Measurements from ENCODE around the gene CALCB.
"Not testable (repeated sequence)": the region's sequence is repeated elsewhere in the genome, so short reads cannot be mapped to it uniquely, and the experiment has no call there.

Gene CALCB

DNA sequence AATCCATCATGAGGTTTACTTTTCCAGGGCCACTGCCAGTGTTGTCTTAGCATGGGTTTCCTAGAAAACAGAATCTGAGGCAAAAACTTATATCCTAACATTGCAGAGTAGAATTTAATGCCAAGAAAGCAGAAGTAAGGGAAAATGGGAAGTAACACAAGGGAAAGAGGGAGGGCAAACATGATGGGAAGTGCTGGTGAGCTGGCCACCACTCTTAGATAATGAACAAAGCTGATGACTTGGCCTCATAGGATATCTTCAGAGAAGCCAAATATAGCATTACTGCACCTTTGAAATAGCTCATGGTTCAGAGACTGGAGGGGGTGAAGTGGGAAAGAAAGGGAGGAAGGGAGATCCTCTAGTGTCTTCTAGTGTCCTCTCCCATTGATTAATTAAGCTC, 24.8 kb upstream of the CALCB start:
- H3K4me3 ChIP-seq (ENCODE audit: low read length), result no peak overlapping the region
- no peak overlapping the region for H3K27ac ChIP-seq (ENCODE audit: low read length)
- no peaks in the 10 kb centered on the region for H3K4me1 ChIP-seq (ENCODE audit: insufficient read depth, low read length)
- H3K9me3 ChIP-seq (ENCODE audit: insufficient read depth, low read depth, low read length), result no peaks in the 10 kb centered on the region
- H3K9ac ChIP-seq (ENCODE audit: low read depth, low read length), result no peak overlapping the region
- no peaks in the 10 kb centered on the region for H3K36me3 ChIP-seq (ENCODE audit: insufficient read depth, low read depth, low read length)
- H3K27me3 ChIP-seq (ENCODE audit: insufficient read depth, low read length), result no peaks in the 10 kb centered on the region

- no peak overlapping the region for H3K9ac ChIP-seq (ENCODE audit: low read depth, low read length)
- no peak overlapping the region for H3K27ac ChIP-seq (ENCODE audit: low read length)
- H3K4me1 ChIP-seq (ENCODE audit: insufficient read depth, low read length), result no peaks in the 10 kb centered on the region
- no peak overlapping the region for H3K4me3 ChIP-seq (ENCODE audit: low read length)
- no peaks in the 10 kb centered on the region for H3K36me3 ChIP-seq (ENCODE audit: insufficient read depth, low read depth, low read length)
- H3K27me3 ChIP-seq (ENCODE audit: insufficient read depth, low read length), result no peaks in the 10 kb centered on the region
- no peaks in the 10 kb centered on the region for H3K9me3 ChIP-seq (ENCODE audit: insufficient read depth, low read depth, low read length)
These were observed 20.2 kb upstream of the CALCB start for GRCh38 chr11:15053191-15053685.

- Histone ChIP-seq H3K36me3 (ENCODE audit: insufficient read depth, low read depth, low read length) (no peaks in the 10 kb centered on the region), H3K4me1 (ENCODE audit: insufficient read depth, low read length) (no peaks in the 10 kb centered on the region), H3K27ac (ENCODE audit: low read length) (no peak overlapping the region), H3K4me3 (ENCODE audit: low read length) (no peak overlapping the region), H3K9me3 (ENCODE audit: insufficient read depth, low read depth, low read length) (no peaks in the 10 kb centered on the region), H3K9ac (ENCODE audit: low read depth, low read length) (no peak overlapping the region), H3K27me3 (ENCODE audit: insufficient read depth, low read length) (no peaks in the 10 kb centered on the region)
These were observed 17.6 kb upstream of the CALCB start for GRCh38 chr11:15055620-15056356.

DNA sequence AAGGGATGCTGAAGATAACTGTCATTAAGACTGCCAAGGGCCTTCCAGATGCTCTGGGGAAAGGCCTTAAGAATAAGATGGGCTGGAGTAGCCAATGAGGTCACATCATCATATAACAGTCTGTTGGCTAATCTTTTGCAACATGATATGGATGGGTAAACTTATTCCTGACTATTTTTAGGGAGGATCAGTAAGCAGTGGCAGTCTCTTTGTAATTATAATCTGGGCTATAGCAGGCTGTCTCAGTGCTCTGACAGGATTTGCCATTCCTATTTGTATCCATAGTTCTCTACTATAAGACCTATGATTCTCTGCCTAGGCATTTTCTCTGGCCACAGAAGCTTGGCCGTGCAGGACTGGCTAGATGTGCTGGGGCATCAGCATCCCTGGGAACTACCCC, 16.1 kb upstream of the CALCB start:
- Histone ChIP-seq H3K9me3 (ENCODE audit: insufficient read depth, low read depth, low read length) (no peaks in the 10 kb centered on the region), H3K4me1 (ENCODE audit: insufficient read depth, low read length) (no peaks in the 10 kb centered on the region), H3K27me3 (ENCODE audit: insufficient read depth, low read length) (no peaks in the 10 kb centered on the region), H3K9ac (ENCODE audit: low read depth, low read length) (no peak overlapping the region), H3K27ac (ENCODE audit: low read length) (no peak overlapping the region), H3K4me3 (ENCODE audit: low read length) (no peak overlapping the region), H3K36me3 (ENCODE audit: insufficient read depth, low read depth, low read length) (no peaks in the 10 kb centered on the region)

- Histone ChIP-seq H3K4me3 (ENCODE audit: low read length) (no peak overlapping the region), H3K27ac (ENCODE audit: low read length) (no peak overlapping the region), H3K4me1 (ENCODE audit: insufficient read depth, low read length) (no peaks in the 10 kb centered on the region), H3K9ac (ENCODE audit: low read depth, low read length) (no peak overlapping the region), H3K36me3 (ENCODE audit: insufficient read depth, low read depth, low read length) (no peaks in the 10 kb centered on the region), H3K27me3 (ENCODE audit: insufficient read depth, low read length) (no peaks in the 10 kb centered on the region), H3K9me3 (ENCODE audit: insufficient read depth, low read depth, low read length) (no peaks in the 10 kb centered on the region)
These were observed 14.1 kb upstream of the CALCB start for GRCh38 chr11:15059132-15059915.

DNA sequence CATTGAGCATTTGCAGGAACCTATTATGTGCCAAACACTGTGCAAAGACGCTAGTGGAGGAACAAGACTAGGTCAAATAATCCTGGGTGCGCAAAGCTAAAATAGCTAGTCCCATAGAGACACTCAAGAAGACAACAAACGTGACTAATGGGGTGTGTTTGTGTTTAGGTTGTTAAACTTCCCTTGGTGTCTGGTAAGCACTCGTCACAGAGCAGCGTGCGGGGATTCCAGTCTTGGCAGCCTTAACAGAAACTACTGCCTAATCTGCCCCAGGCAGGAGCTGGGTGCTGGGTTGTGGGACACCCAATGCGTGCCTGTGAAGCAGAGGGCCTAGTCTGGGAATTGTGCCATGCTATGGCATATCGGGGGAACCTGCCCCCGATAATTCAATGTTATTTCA, 10.8 kb upstream of the CALCB start:
- Histone ChIP-seq H3K4me3 (ENCODE audit: low read length) (no peak overlapping the region), H3K27ac (ENCODE audit: low read length) (no peak overlapping the region), H3K27me3 (ENCODE audit: insufficient read depth, low read length) (no peaks in the 10 kb centered on the region), H3K9ac (ENCODE audit: low read depth, low read length) (no peak overlapping the region), H3K36me3 (ENCODE audit: insufficient read depth, low read depth, low read length) (no peaks in the 10 kb centered on the region), H3K4me1 (ENCODE audit: insufficient read depth, low read length) (no peaks in the 10 kb centered on the region), H3K9me3 (ENCODE audit: insufficient read depth, low read depth, low read length) (no peaks in the 10 kb centered on the region)

GRCh38 chr11:15069751-15070150, 3.6 kb upstream of the CALCB start:
- H3K27me3 ChIP-seq (ENCODE audit: insufficient read depth, low read length), result peaks cover 36% of the 10 kb centered on the region
- H3K9me3 ChIP-seq (ENCODE audit: insufficient read depth, low read depth, low read length), result not testable (repeated sequence)

DNA sequence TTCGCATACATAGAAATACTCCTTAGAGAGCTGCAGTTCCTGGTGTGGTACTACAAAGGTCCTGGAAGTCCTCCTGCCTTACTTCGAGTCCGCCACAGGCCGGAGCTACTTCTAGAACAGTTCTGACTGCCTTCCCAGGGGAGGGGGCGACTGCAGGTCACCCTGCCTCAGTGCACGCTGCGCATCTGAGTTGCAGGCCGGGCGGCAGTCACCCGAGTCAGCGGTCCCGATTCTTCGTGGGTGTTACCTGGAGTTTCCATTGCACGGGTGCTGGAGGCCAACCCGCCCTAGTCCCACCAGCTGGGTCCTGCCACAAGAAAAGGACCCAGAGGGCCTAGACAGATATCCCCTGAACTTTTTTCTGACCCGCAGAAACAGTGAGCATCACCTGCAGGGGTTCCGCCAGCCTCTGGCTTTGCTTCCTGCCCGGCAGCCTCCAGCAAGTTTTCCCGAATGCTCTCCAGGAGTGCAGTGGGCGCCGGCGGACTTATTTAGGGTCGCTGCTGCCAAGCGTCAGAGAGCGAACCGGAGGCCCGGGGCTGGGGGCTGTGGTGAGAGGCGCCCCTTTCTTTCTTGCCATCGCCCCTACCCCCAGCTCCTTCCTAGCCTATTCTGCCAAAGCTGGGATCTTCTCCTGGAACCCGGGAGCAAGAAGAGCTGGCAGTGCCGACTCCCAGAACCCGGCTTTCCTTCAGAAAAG, 1.7 kb upstream of the CALCB start:
- Histone ChIP-seq H3K4me3 (ENCODE audit: low read length) (no peak overlapping the region), H3K27me3 (ENCODE audit: insufficient read depth, low read length) (peaks cover 36% of the 10 kb centered on the region), H3K9ac (ENCODE audit: low read depth, low read length) (no peak overlapping the region), H3K36me3 (ENCODE audit: insufficient read depth, low read depth, low read length) (no peaks in the 10 kb centered on the region), H3K9me3 (ENCODE audit: insufficient read depth, low read depth, low read length) (no peaks in the 10 kb centered on the region; the same call in 1 of the 2 replicates), H3K4me1 (ENCODE audit: insufficient read depth, low read length) (peaks cover 5% of the 10 kb centered on the region; the same call in 1 of the 2 replicates), H3K27ac (ENCODE audit: low read length) (no peak overlapping the region)

More at GRCh38 chr11:15069751-15070150, 3.6 kb upstream of the CALCB start:
- not testable (repeated sequence) for H3K4me3 ChIP-seq (ENCODE audit: low read length); H3K36me3 ChIP-seq (ENCODE audit: insufficient read depth, low read depth, low read length); H3K4me1 ChIP-seq (ENCODE audit: insufficient read depth, low read length); H3K9ac ChIP-seq (ENCODE audit: low read depth, low read length); H3K27ac ChIP-seq (ENCODE audit: low read length)

- no peak overlapping the region for H3K9ac ChIP-seq (ENCODE audit: low read depth, low read length)
- peaks cover 36% of the 10 kb centered on the region for H3K27me3 ChIP-seq (ENCODE audit: insufficient read depth, low read length)
- H3K27ac ChIP-seq (ENCODE audit: low read length), result no peak overlapping the region
- no peaks in the 10 kb centered on the region; the same call in 1 of the 2 replicates for H3K9me3 ChIP-seq (ENCODE audit: insufficient read depth, low read depth, low read length)
- H3K4me1 ChIP-seq (ENCODE audit: insufficient read depth, low read length), result peaks cover 5% of the 10 kb centered on the region; the same call in 1 of the 2 replicates
- H3K36me3 ChIP-seq (ENCODE audit: insufficient read depth, low read depth, low read length), result no peaks in the 10 kb centered on the region
- peak overlapping the region; percentile 81; the same call in 1 of the 2 replicates for H3K4me3 ChIP-seq (ENCODE audit: low read length)
These were observed 746 bp upstream of the CALCB start for GRCh38 chr11:15072551-15073143.

GRCh38 chr11:15074206-15075161, 1.1 kb downstream of the CALCB start:
- Histone ChIP-seq H3K4me3 (ENCODE audit: low read length) (peak overlapping the region; percentile 81), H3K4me1 (ENCODE audit: insufficient read depth, low read length) (peaks cover 5% of the 10 kb centered on the region; the same call in 1 of the 2 replicates), H3K9me3 (ENCODE audit: insufficient read depth, low read depth, low read length) (no peaks in the 10 kb centered on the region; the same call in 1 of the 2 replicates), H3K36me3 (ENCODE audit: insufficient read depth, low read depth, low read length) (no peaks in the 10 kb centered on the region), H3K9ac (ENCODE audit: low read depth, low read length) (peak overlapping the region; percentile 16; the same call in 1 of the 2 replicates), H3K27ac (ENCODE audit: low read length) (no peak overlapping the region), H3K27me3 (ENCODE audit: insufficient read depth, low read length) (peaks cover 36% of the 10 kb centered on the region)
